Measurements from ENCODE around the gene DMD. TPM values are rescaled to one million over a fixed set of nuclear protein-coding genes. Genes with fewer than 3 reads are reported as not detected.

Gene DMD
- total RNA-seq, 1 donor from 2014 or later: 23.9 TPM

DNA sequence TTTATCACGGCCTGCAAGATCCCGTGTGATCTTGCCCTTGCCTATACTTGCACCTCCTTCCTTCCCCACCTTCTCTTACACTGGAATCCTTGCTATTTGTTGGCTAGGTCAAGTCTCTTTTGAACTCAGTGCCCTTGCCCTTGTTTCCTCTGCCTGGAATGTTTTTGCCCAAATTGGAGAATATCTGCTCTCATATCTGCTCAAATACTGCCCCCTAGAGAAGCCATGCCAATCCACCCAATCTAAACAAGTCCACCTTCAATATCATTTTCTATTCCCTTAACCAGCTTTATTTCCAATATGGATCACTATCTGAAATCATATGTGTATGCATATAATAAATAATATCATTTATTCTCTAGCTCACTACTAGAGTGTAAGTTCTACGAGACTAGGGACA is 1095.3 kb downstream of the DMD start:
- peaks cover 47% of the 10 kb centered on the region for H3K9me3 Mint-ChIP-seq (ENCODE audit: low read depth)
- DNase-seq (ENCODE audit: low spot score, unreplicated experiment): no peak
- H3K4me3 Mint-ChIP-seq (ENCODE audit: low read depth): no peak overlapping the region
- TF ChIP-seq, protein P1, sequence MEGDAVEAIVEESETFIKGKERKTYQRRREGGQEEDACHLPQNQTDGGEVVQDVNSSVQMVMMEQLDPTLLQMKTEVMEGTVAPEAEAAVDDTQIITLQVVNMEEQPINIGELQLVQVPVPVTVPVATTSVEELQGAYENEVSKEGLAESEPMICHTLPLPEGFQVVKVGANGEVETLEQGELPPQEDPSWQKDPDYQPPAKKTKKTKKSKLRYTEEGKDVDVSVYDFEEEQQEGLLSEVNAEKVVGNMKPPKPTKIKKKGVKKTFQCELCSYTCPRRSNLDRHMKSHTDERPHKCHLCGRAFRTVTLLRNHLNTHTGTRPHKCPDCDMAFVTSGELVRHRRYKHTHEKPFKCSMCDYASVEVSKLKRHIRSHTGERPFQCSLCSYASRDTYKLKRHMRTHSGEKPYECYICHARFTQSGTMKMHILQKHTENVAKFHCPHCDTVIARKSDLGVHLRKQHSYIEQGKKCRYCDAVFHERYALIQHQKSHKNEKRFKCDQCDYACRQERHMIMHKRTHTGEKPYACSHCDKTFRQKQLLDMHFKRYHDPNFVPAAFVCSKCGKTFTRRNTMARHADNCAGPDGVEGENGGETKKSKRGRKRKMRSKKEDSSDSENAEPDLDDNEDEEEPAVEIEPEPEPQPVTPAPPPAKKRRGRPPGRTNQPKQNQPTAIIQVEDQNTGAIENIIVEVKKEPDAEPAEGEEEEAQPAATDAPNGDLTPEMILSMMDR (IDR thresholded peaks at IDR 0.05; ENCODE audit: unreplicated experiment): no peak
- peaks cover 1% of the 10 kb centered on the region for H3K36me3 Mint-ChIP-seq (ENCODE audit: insufficient read depth)
- H3K27ac Mint-ChIP-seq: no peak overlapping the region
- H3K4me1 Mint-ChIP-seq (ENCODE audit: low read depth): peaks cover 4% of the 10 kb centered on the region
- H3K27me3 Mint-ChIP-seq: no peaks in the 10 kb centered on the region

DNA sequence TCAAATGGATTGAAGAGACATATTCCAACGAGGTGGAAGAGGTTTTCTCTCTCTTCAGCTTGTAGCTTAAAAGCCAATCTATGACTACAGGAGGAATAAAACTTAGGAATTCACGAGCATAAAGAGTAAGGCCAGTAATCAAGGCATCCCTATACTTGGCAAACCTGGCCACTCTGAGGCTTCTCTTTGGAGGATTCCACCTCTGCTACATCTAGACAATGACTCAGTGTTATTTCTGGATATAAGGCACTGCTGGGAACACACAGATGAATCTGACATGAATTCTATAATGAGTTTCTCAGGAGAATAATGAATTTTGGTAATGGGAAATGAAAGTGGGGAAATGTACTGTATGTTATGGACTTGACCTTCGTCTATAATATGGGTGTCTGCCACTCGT is 1123.7 kb downstream of the DMD start:
- no peaks in the 10 kb centered on the region for H3K27me3 Mint-ChIP-seq
- TF ChIP-seq, protein P1 (IDR thresholded peaks at IDR 0.05; ENCODE audit: unreplicated experiment): no peak

DNA sequence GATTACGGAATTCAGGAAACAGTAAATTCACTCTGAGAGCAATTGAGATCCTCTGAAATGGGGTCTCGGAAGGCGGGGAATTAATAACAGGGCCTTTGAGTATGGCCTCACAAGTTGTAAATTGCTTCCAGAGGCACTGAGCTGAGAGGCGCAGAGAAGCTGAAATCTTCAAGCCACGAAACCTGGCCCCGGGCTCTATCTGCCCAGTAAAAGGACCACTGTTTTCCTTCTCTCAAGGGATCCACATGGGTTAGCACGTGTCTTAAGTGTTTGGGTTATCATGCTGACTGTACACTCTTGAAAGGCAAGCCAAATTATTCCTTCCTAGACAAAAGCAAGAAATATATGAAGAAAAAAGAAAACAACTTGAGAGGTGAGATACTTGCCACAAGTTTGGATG is 1126.6 kb downstream of the DMD start:
- no peaks in the 10 kb centered on the region for H3K4me1 Mint-ChIP-seq (ENCODE audit: low read depth)
- peaks cover 13% of the 10 kb centered on the region for H3K9me3 Mint-ChIP-seq (ENCODE audit: low read depth)
- TF ChIP-seq, protein P1 (IDR thresholded peaks at IDR 0.05; ENCODE audit: unreplicated experiment): no peak
- no peaks in the 10 kb centered on the region for H3K36me3 Mint-ChIP-seq (ENCODE audit: insufficient read depth)
- DNase-seq (ENCODE audit: low spot score, unreplicated experiment): no peak
- H3K27me3 Mint-ChIP-seq: no peaks in the 10 kb centered on the region
- no peak overlapping the region for H3K27ac Mint-ChIP-seq
- no peak overlapping the region for H3K4me3 Mint-ChIP-seq (ENCODE audit: low read depth)

More for the DNA sequence above, 1123.7 kb downstream of the DMD start:
- DNase-seq (ENCODE audit: low spot score, unreplicated experiment): no peak
- Mint-ChIP-seq H3K36me3 (ENCODE audit: insufficient read depth) (no peaks in the 10 kb centered on the region), H3K9me3 (ENCODE audit: low read depth) (peaks cover 17% of the 10 kb centered on the region), H3K4me1 (ENCODE audit: low read depth) (no peaks in the 10 kb centered on the region), H3K27ac (no peak overlapping the region), H3K4me3 (ENCODE audit: low read depth) (no peak overlapping the region)

DNA sequence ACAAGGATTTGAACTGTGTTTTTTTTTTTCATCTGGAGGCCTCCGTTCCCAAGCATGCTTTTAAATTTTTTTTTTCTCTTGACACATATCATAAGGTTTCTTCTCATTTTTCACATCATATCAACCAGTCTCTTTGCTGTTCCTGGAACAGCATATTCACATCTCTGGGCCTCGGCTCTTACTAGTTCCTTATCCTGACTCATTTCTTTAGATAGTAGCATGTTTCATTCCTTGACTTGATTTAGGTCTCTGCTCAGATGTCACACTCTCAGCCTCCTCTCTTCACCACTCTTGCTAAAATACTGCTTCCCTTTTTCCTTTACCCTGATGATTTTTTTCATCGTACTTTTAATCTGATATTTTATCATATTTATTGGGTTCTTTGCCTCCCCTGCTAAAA is 1163.1 kb downstream of the DMD start:
- no peaks in the 10 kb centered on the region for H3K36me3 Mint-ChIP-seq (ENCODE audit: insufficient read depth)
- no peak overlapping the region for H3K4me3 Mint-ChIP-seq (ENCODE audit: low read depth)
- peaks cover 33% of the 10 kb centered on the region for H3K9me3 Mint-ChIP-seq (ENCODE audit: low read depth)
- H3K27ac Mint-ChIP-seq: no peak overlapping the region
- H3K4me1 Mint-ChIP-seq (ENCODE audit: low read depth): no peaks in the 10 kb centered on the region
- no peaks in the 10 kb centered on the region for H3K27me3 Mint-ChIP-seq
- TF ChIP-seq, protein P1 (IDR thresholded peaks at IDR 0.05; ENCODE audit: unreplicated experiment): no peak
- DNase-seq (ENCODE audit: low spot score, unreplicated experiment): no peak

DNA sequence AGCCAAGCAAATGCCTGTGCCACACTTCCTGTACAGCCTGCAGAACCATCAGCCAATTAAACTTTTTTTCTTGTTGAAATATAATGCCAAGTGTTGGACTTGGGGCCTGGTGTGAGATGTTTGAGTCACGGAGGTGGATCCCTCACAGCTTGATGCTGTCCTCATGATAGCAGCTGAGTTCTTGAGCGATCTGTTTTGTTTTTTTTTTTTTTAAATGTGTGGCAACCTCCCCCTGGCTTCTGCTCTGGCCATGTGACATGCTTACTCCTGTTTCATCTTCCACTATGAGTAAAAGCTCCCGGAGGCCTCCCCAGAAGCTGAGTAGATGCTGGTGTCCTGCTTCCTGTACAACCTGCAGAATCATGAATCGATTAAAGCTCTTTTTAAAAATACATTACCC is 1166.2 kb downstream of the DMD start:
- H3K4me1 Mint-ChIP-seq (ENCODE audit: low read depth): no peaks in the 10 kb centered on the region
- no peak overlapping the region for H3K4me3 Mint-ChIP-seq (ENCODE audit: low read depth)
- no peaks in the 10 kb centered on the region for H3K36me3 Mint-ChIP-seq (ENCODE audit: insufficient read depth)
- peaks cover 42% of the 10 kb centered on the region for H3K9me3 Mint-ChIP-seq (ENCODE audit: low read depth)
- H3K27me3 Mint-ChIP-seq: no peaks in the 10 kb centered on the region
- no peak overlapping the region for H3K27ac Mint-ChIP-seq
- DNase-seq (ENCODE audit: low spot score, unreplicated experiment): no peak
- TF ChIP-seq, protein P1 (IDR thresholded peaks at IDR 0.05; ENCODE audit: unreplicated experiment): no peak
